Heart right ventricle (tissue), 16 donors: ENCODE data around the gene UPF1. TPM values are rescaled to one million over a fixed set of nuclear protein-coding genes. Genes with fewer than 3 reads are reported as not detected.
A peak's percentile ranks its signal among the peaks of the same experiment; 100 is the strongest.

ENCODE experiments used
- ATAC-seq, 8 donors: fragments of 200-7000 bp; cut with Tn5 transposase; one replicate each; pipeline ENCODE4 v1.9.1; 2020; ENCODE audit warnings: mild to moderate bottlenecking in 8 of 8, moderate library complexity in 8 of 8, moderate number of reproducible peaks in 1 of 8
- DNase-seq, 2 donors: peaks; one replicate each; pipeline ENCODE4 v3.0.0-alpha.2; 2020
- H3K27ac ChIP-seq, 10 donors: fragments of 200-600 bp; sonication (generic) in 2 of 10; one replicate each; pipeline versions ENCODE4 v1.5.0 to v1.8.0; 2020 to 2022; ENCODE audit warnings: mild to moderate bottlenecking in 3 of 10
- H3K27me3 ChIP-seq, 7 donors: fragments of 200-600 bp; one replicate each; pipeline ENCODE4 v1.8.0; 2021 to 2022; ENCODE audit warnings: mild to moderate bottlenecking in 2 of 7
- H3K36me3 ChIP-seq, 9 donors: fragments of 200-600 bp; sonication (generic) in 1 of 9; one replicate each; pipeline versions ENCODE4 v1.5.0 to v1.8.0; 2020 to 2022; ENCODE audit warnings: mild to moderate bottlenecking in 2 of 9
- H3K4me1 ChIP-seq, 9 donors: fragments of 200-600 bp; sonication (generic) in 1 of 9; one replicate each; pipeline versions ENCODE4 v1.5.0 to v1.8.0; 2020 to 2022; ENCODE audit warnings: mild to moderate bottlenecking in 4 of 9
- H3K4me3 ChIP-seq, 10 donors: fragments of 200-600 bp; sonication (generic) in 2 of 10; one replicate each; pipeline versions ENCODE4 v1.5.0 to v1.8.0; 2020 to 2022; ENCODE audit warnings: mild to moderate bottlenecking in 7 of 10, moderate library complexity in 2 of 10
- H3K9me3 ChIP-seq, 11 donors: fragments of 200-600 bp in 10 of 11; sonication (generic) in 2 of 11; one replicate each; pipeline versions ENCODE4 v1.5.0 to v1.8.0; 2013 to 2022; ENCODE audit warnings: mild to moderate bottlenecking in 2 of 11, control low read depth in 1 of 11, moderate library complexity in 1 of 11
- WGBS, 2 donors: extraction: QIAGEN DNeasy Blood & Tissue Kit; methylation state at CpG; one replicate each; pipeline ENCODE4 v1.1.7; 2013; ENCODE audit warnings: inconsistent platforms in 1 of 2; 5-methylcytosine and 5-hydroxymethylcytosine counted together
- intact Hi-C, 10 donors: fragments of 100-400 bp; cut with DNase I; formaldehyde crosslinking; loops; one replicate each; pipeline versions ENCODE4 v1.11.1 to v1.14.2; 2022
- polyA plus RNA-seq, 2 donors: library from polyadenylated mRNA; stranded (reverse); fragments of 200-250 nt; gene quantifications; one replicate each; pipeline ENCODE4 v1.2.3, GENCODE V29; 2013
- total RNA-seq, 10 donors: library from RNA; stranded (reverse); fragmentation: NEBNext Ultra II Directional in 3 of 10; extraction: Animal tissue kit (Norgen Biotek cat#: 25700) in 3 of 10; gene quantifications; one replicate each; pipeline versions ENCODE4 v1.2.1 to v1.2.4, GENCODE V29; 2021 to 2023
- TF ChIP-seq, protein P1 (sequence below), 9 donors: fragments of 200-600 bp; sonication (generic) in 2 of 9; IDR thresholded peaks; one replicate each; pipeline versions ENCODE4 v1.5.0 to v1.8.0; 2021 to 2022; ENCODE audit warnings: antibody characterized with exemption in 9 of 9, mild to moderate bottlenecking in 5 of 9, moderate library complexity in 1 of 9
- donor health status: Arrhythmogenic right ventricular cardiomyopathy.
- donor health status: ischemic (EF 13 %, LVEDD 7.1; RV severe dilation, severe dysfunction).
- donor health status: healthy with polysubstance abuse.
- donor health status: DM: no; HTN: yes; CAD: no.
- donor health status: DM: no; HTN: no; CAD: no.
- donor health status: ischemic (EF 25% LVEDD 6.9; RV normal size, moderate dysfunction).
- donor health status: ischemic (EF 25% LVEDD 5.7; RV mildly dilated, moderate dysfunction).
- donor health status: healthy.
- donor health status: DM: yes; HTN: yes; CAD: no.
- donor health status: Ischemic cardiomyopathy.
- donor health status: ischemic (EF 35%, LVEDD 5.7; RV mildly dilated, moderate dysfunction).
- donor health status: nonischemic (EF 11% LVEDD 7.7; RV severe dilation, severe dysfunction).
- donor health status: DM: yes; HTN: yes; CAD: no.
- donor health status: PGD.
- donor health status: ischemic (EF 29% LVEDD 5.4; RV normal size, mild dysfunction).
- donor health status: nonischemic (EF 23%, LVEDD 6.1; RV moderate dilation, normal function).

Gene UPF1
- total and polyA plus RNA-seq, 12 donors = 25.2 to 44.3 (median 36.8) TPM

GRCh38 chr19:18881491-18881890 is 49.7 kb downstream of the UPF1 start:
- intact Hi-C loops = no loop called here
- Histone ChIP-seq H3K9me3 (peaks cover 0 to 10% (median 0%) of the 10 kb centered on the region in 11 donors), H3K27me3 (no peaks in the 10 kb centered on the region), H3K4me1 (no peaks in the 10 kb centered on the region), H3K27ac (no peak overlapping the region), H3K36me3 (peaks cover 0 to 4% (median 0%) of the 10 kb centered on the region in 9 donors), H3K4me3 (no peak overlapping the region)
- TF ChIP-seq, protein P1, sequence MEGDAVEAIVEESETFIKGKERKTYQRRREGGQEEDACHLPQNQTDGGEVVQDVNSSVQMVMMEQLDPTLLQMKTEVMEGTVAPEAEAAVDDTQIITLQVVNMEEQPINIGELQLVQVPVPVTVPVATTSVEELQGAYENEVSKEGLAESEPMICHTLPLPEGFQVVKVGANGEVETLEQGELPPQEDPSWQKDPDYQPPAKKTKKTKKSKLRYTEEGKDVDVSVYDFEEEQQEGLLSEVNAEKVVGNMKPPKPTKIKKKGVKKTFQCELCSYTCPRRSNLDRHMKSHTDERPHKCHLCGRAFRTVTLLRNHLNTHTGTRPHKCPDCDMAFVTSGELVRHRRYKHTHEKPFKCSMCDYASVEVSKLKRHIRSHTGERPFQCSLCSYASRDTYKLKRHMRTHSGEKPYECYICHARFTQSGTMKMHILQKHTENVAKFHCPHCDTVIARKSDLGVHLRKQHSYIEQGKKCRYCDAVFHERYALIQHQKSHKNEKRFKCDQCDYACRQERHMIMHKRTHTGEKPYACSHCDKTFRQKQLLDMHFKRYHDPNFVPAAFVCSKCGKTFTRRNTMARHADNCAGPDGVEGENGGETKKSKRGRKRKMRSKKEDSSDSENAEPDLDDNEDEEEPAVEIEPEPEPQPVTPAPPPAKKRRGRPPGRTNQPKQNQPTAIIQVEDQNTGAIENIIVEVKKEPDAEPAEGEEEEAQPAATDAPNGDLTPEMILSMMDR (IDR thresholded peaks at IDR 0.05) = no peak
- ATAC-seq = no peak
- 90 to 95% methylated on average over 7 of the region's 7 CpGs for WGBS, 2 donors
- no peak for DNase-seq

DNA sequence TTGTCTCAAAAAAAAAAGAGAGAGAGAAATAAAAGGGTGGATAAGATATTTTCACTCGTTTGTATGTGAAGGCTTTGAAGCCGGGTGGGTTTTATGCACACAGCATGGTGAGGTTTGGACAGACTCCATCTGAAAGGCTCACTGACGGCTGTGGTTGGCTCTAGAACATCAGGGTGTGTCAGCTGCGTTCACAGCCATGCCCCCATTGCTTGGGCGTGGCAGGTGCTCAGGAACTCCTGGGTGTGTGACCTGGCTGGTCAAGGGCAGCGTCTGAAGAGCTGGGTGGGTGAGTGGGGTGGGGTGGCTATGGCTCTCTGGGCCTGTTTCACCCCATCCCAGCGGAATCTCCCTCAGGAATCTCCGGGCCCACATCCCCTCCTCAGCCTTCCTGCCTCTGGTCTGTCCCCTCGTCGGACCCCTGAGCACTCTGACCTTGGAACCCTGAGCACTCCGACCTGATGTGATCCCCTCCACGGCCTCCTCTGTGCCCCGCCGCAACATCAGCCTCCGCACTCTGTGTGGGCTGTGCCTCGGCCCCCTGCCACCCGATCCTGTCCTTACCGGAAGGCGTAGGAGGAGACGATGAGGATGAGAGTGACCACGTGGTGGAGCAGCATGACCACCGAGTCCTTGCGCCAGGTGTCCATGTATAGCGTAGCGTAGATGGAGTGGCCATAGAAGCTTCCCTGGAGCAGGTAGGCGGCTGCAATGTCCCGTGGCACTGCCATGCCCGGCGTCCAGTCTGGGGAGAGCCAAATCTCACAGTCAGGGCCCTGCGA is 52.0 kb downstream of the UPF1 start:
- ATAC-seq (peak in 1 of 8 donors; percentile 17), DNase-seq (no peak)
- intact Hi-C loops = no loop called here
- 79 to 87% methylated on average over 30 of the region's 30 CpGs for WGBS, 2 donors
- Histone ChIP-seq H3K36me3 (no peaks in the 10 kb centered on the region), H3K27me3 (no peaks in the 10 kb centered on the region), H3K9me3 (no peaks in the 10 kb centered on the region), H3K4me1 (no peaks in the 10 kb centered on the region), H3K27ac (no peak overlapping the region), H3K4me3 (no peak overlapping the region)
- TF ChIP-seq, protein P1 (IDR thresholded peaks at IDR 0.05) = no peak

- no peak overlapping the region for H3K27ac ChIP-seq
- no peak for ATAC-seq
- intact Hi-C loops = no loop called here
Measured at GRCh38 chr19:18886972-18887371, 55.2 kb downstream of the UPF1 start.

GRCh38 chr19:18889949-18890745 is 58.4 kb downstream of the UPF1 start:
- no peak for ATAC-seq
- no peaks in the 10 kb centered on the region for H3K36me3 ChIP-seq
- H3K27ac ChIP-seq = no peak overlapping the region
- peaks cover 3 to 19% (median 11%) of the 10 kb centered on the region in 9 donors for H3K4me1 ChIP-seq
- TF ChIP-seq, protein P1 (IDR thresholded peaks at IDR 0.05) = no peak
- peaks cover 0 to 18% (median 9%) of the 10 kb centered on the region in 7 donors for H3K27me3 ChIP-seq
- no peak for DNase-seq
- no peak overlapping the region for H3K4me3 ChIP-seq
- H3K9me3 ChIP-seq = no peaks in the 10 kb centered on the region
- WGBS, 2 donors = 83% methylated on average over 10 of the region's 10 CpGs
- intact Hi-C loops = loop anchor here in 1 of 10 donors (10.0 kb wide), 1 partner anchor 95 kb away; no protein-coding TSS in a partner anchor

More at GRCh38 chr19:18886972-18887371, 55.2 kb downstream of the UPF1 start:
- H3K9me3 ChIP-seq = no peaks in the 10 kb centered on the region
- WGBS, 2 donors = 94 to 95% methylated on average over 4 of the region's 4 CpGs
- no peaks in the 10 kb centered on the region for H3K36me3 ChIP-seq
- H3K4me3 ChIP-seq = no peak overlapping the region
- DNase-seq = no peak
- TF ChIP-seq, protein P1 (IDR thresholded peaks at IDR 0.05) = no peak
- H3K27me3 ChIP-seq = no peaks in the 10 kb centered on the region
- H3K4me1 ChIP-seq = no peaks in the 10 kb centered on the region
